ENCODE measurements around the gene MAP3K13.

DNA sequence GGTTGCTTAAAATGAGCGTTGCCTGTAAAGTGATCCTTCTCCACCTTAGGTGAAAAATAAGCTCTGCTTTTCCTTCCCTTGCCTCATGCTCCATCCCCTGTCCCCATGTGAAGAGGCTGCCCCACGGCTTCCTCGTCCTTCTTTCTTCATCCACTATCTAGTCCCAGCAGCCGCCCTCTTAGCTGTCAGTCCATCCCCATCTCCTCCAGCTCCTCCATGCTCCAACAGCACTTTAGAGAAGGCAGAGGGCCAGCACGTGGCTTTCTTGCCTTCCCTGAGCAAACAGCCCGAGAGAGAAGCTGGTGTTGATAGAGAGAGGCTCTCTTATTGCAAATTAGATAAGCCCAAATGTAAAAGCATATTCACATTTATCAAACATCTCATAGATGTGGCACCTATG, 144.9 kb downstream of the MAP3K13 start:
- no peak for TF ChIP-seq CTCF (IDR thresholded peaks at IDR 0.05; ENCODE audit: insufficient read depth, low read length, poor library complexity, severe bottlenecking)
- no peak for TF ChIP-seq EZH2phosphoT487 (conservative IDR thresholded peaks at IDR 0.05; ENCODE audit: low read length)
